SK-N-SH (cell line): ENCODE measurements around the gene SEZ6. TPM values are rescaled to one million over a fixed set of nuclear protein-coding genes. Genes with fewer than 3 reads are reported as not detected.

Source experiments
- CTCF ChIA-PET: fragments of 300-600, 350-600 bp; formaldehyde crosslinking; extraction: SDS; loops from one replicate; lab custom pipeline; 2021; lab: Yijun Ruan, JAX
- POLR2A ChIA-PET: fragments of 350-600 bp; sonication (Branson Sonifier 250); formaldehyde crosslinking; extraction: SDS; loops from one replicate; lab custom pipeline; 2020; ENCODE audit warnings: antibody characterized with exemption, inconsistent platforms; lab: Yijun Ruan, JAX
- DNase-seq: peaks from one replicate; pipeline ENCODE4 v3.0.0; 2012
- H2AFZ ChIP-seq: fragments of 200-600 bp; sonication (generic); 2 replicates; pipeline ENCODE4 v1.8.1; 2016; ENCODE audit warnings: antibody characterized with exemption, mild to moderate bottlenecking, low read depth
- H3F3A ChIP-seq: fragments of 200-600 bp; sonication (generic); replicated peaks from 2 replicates; pipeline ENCODE3; 2016; ENCODE audit warnings: antibody characterized with exemption, mild to moderate bottlenecking; ENCODE audit not compliant: insufficient read depth
- H3K27ac ChIP-seq, 2 experiments: fragments of 200-500 bp in 1 of 2; fragments of 200-600 bp in 1 of 2; sonication (Bioruptor generic) in 1 of 2; sonication (generic), shearing (Covaris generic) in 1 of 2; 2 replicates each; pipeline versions ENCODE4 v1.5.1 to v1.6.1; 2014 to 2016; ENCODE audit warnings: low read depth in 2 of 2, inconsistent platforms in 1 of 2, low read length in 1 of 2, mild to moderate bottlenecking in 1 of 2, mixed read lengths in 1 of 2
- H3K27me3 ChIP-seq: fragments of 200-600 bp; sonication (generic), shearing (Covaris generic); 2 replicates; pipeline ENCODE4 v1.6.1; 2016; ENCODE audit warnings: mixed run types; ENCODE audit not compliant: insufficient read depth
- H3K36me3 ChIP-seq, 2 experiments: fragments of 200-500 bp in 1 of 2; fragments of 200-600 bp in 1 of 2; sonication (Bioruptor generic) in 1 of 2; sonication (generic) in 1 of 2; replicated peaks in 1 of 2; 2 replicates each; pipeline versions ENCODE3 to v1.5.1; 2014 to 2016; ENCODE audit warnings: low read length in 1 of 2, mild to moderate bottlenecking in 1 of 2; ENCODE audit not compliant: insufficient read depth in 2 of 2, control insufficient read depth in 1 of 2
- H3K4me1 ChIP-seq, 2 experiments: fragments of 200-500 bp in 1 of 2; fragments of 200-600 bp in 1 of 2; sonication (Bioruptor generic) in 1 of 2; sonication (generic), shearing (Covaris generic) in 1 of 2; 2 replicates each; pipeline versions ENCODE4 v1.5.1 to v1.6.1; 2014 to 2016; ENCODE audit warnings: low read depth in 1 of 2, low read length in 1 of 2, mixed run types in 1 of 2; ENCODE audit not compliant: insufficient read depth in 2 of 2, control insufficient read depth in 1 of 2
- H3K4me2 ChIP-seq: fragments of 200-600 bp; sonication (generic), shearing (Covaris generic); 2 replicates; pipeline ENCODE4 v1.6.1; 2017; ENCODE audit warnings: mixed run types
- H3K4me3 ChIP-seq, 2 experiments: fragments of 200-500 bp in 1 of 2; fragments of 200-600 bp in 1 of 2; sonication (Bioruptor generic) in 1 of 2; sonication (generic), shearing (Covaris generic) in 1 of 2; 2 replicates each; pipeline versions ENCODE4 v1.5.1 to v1.8.1; 2014 to 2016; ENCODE audit warnings: low read depth in 2 of 2, inconsistent platforms in 1 of 2, low read length in 1 of 2, mild to moderate bottlenecking in 1 of 2, mixed read lengths in 1 of 2, moderate library complexity in 1 of 2
- H3K79me2 ChIP-seq: fragments of 200-600 bp; sonication (generic); 2 replicates; pipeline ENCODE4 v1.8.1; 2017; ENCODE audit warnings: mild to moderate bottlenecking; ENCODE audit not compliant: insufficient read depth
- H3K9ac ChIP-seq: fragments of 200-600 bp; sonication (generic); 2 replicates; pipeline ENCODE4 v1.6.1; 2017; ENCODE audit warnings: mixed run types
- H3K9me2 ChIP-seq: fragments of 200-600 bp; sonication (generic); 2 replicates; pipeline ENCODE4 v1.6.1; 2017; ENCODE audit warnings: mixed run types
- H3K9me3 ChIP-seq: fragments of 200-600 bp; sonication (generic); 2 replicates; pipeline ENCODE4 v1.6.1; 2017; ENCODE audit warnings: mixed run types, mild to moderate bottlenecking, moderate library complexity
- H4K20me1 ChIP-seq: fragments of 200-600 bp; sonication (generic); 2 replicates; pipeline ENCODE4 v1.6.1; 2017; ENCODE audit warnings: mild to moderate bottlenecking, mixed run types; ENCODE audit not compliant: insufficient read depth
- ELF1 ChIP-seq: IDR thresholded peaks from 2 replicates; pipeline ENCODE4 v1.4.0; 2012
- EP300 ChIP-seq, 2 experiments: IDR thresholded peaks; 2 replicates each; pipeline versions ENCODE4 v1.4.0 to v1.6.1; 2012; ENCODE audit warnings: borderline replicate concordance in 1 of 2, low read depth in 1 of 2, low read length in 1 of 2
- FOSL2 ChIP-seq: IDR thresholded peaks from 2 replicates; pipeline ENCODE4 v1.4.0; 2012; ENCODE audit warnings: low read depth, mild to moderate bottlenecking, moderate library complexity, borderline replicate concordance
- FOXJ3 ChIP-seq: sonication (generic); formaldehyde crosslinking; IDR thresholded peaks from 2 replicates; pipeline ENCODE4 v1.5.1; 2020; ENCODE audit warnings: mild to moderate bottlenecking, missing genetic modification reagents
- GATA2 ChIP-seq: sonication (generic); formaldehyde crosslinking; IDR thresholded peaks from 2 replicates; pipeline ENCODE4 v1.5.0; 2020; ENCODE audit warnings: mild to moderate bottlenecking, missing genetic modification reagents
- MEF2A ChIP-seq: IDR thresholded peaks from 2 replicates; pipeline ENCODE4 v1.4.0; 2012; ENCODE audit warnings: low read depth, borderline replicate concordance
- NFIC ChIP-seq: IDR thresholded peaks from 2 replicates; pipeline ENCODE4 v1.4.0; 2012; ENCODE audit warnings: borderline replicate concordance
- NRF1 ChIP-seq: IDR thresholded peaks from 2 replicates; pipeline ENCODE4 v1.6.1; 2012; ENCODE audit warnings: low read depth, mild to moderate bottlenecking, low read length
- RAD21 ChIP-seq: IDR thresholded peaks from 2 replicates; pipeline ENCODE4 v1.6.1; 2012; ENCODE audit warnings: mild to moderate bottlenecking, low read length
- RCOR1 ChIP-seq: fragments of 150-350 bp; IDR thresholded peaks from 2 replicates; pipeline ENCODE4 v1.6.1; 2017; ENCODE audit warnings: antibody characterized with exemption, low read length
- TAF1 ChIP-seq: IDR thresholded peaks from 2 replicates; pipeline ENCODE4 v1.6.1; 2012; ENCODE audit warnings: low read depth, mild to moderate bottlenecking, low read length, moderate library complexity, borderline replicate concordance
- TCF12 ChIP-seq: IDR thresholded peaks from 2 replicates; pipeline ENCODE4 v1.4.0; 2012
- TEAD4 ChIP-seq: IDR thresholded peaks from 2 replicates; pipeline ENCODE4 v1.4.0; 2012; ENCODE audit warnings: mild to moderate bottlenecking, borderline replicate concordance; ENCODE audit not compliant: insufficient read depth
- WGBS: methylation state at CpG from one replicate; pipeline ENCODE4 v1.1.6; 2017; ENCODE audit warnings: low lambda C conversion rate; 5-methylcytosine and 5-hydroxymethylcytosine counted together
- polyA plus RNA-seq, 3 experiments: library from polyadenylated mRNA; depleted of rRNA; stranded (reverse); fragments of >200 nt; gene quantifications; 2 replicates each; pipeline ENCODE4 v1.2.3, GENCODE V29; 2012
- TF ChIP-seq, protein P1 (sequence below): IDR thresholded peaks from 2 replicates; pipeline ENCODE4 v1.4.0; 2012; ENCODE audit warnings: low read depth, borderline replicate concordance
- TF ChIP-seq, protein P2 (sequence below): fragments of 150-350 bp; IDR thresholded peaks from 2 replicates; pipeline ENCODE4 v1.6.1; 2016; ENCODE audit warnings: mild to moderate bottlenecking, low read depth, low read length
- TF ChIP-seq, protein P3 (sequence below): IDR thresholded peaks from 2 replicates; pipeline ENCODE4 v1.4.0; 2012; ENCODE audit warnings: low read depth, borderline replicate concordance
- TF ChIP-seq, protein P4 (sequence below): IDR thresholded peaks from 2 replicates; pipeline ENCODE4 v1.6.1; 2012; ENCODE audit warnings: mild to moderate bottlenecking, low read depth, low read length, moderate library complexity
- TF ChIP-seq, protein P5 (sequence below): fragments of 150-350 bp; IDR thresholded peaks from 2 replicates; pipeline ENCODE4 v1.6.1; 2017; ENCODE audit warnings: antibody characterized with exemption, low read length, low read depth, borderline replicate concordance

The SEZ6 gene
- polyA plus RNA-seq, 1 of the 3 experiments (the other 2 are of a cell fraction): 0.12 TPM

DNA sequence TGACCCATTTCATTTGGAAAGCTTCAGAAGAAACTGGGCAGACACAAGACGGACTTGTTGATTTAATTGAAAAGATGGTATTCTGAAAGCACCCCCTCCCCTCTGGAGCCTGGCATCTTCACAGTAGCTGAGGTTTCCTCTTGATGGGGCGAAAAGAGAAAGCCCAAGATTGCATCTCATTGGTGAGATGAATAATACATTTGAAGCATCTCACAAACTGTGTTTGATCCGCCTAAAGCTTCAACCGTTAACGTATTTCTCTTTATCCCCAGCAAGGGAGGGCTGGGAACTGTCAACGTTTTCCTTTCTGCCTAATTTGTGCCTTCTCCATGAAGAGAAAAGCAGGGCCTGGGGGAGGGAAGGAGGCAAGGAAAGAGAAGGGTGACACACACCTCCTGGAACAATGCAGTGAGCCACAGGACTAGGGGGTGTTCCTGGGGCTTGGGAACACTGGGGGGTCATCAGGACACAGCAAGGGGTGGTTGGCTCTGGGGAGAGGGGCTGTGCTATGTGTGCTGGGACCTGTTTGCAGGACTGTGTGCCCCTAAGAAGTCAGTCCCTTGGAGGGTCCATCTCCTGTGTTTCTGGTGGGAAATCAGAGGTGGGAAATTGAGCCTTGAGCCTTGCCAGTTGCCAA is 18.6 kb upstream of the SEZ6 start:
- no peak for TF ChIP-seq ELF1
- no peak for TF ChIP-seq FOXJ3 (CRISPR knock-in tag)
- TF ChIP-seq GATA2 (CRISPR knock-in tag): no peak
- TF ChIP-seq, protein P1, sequence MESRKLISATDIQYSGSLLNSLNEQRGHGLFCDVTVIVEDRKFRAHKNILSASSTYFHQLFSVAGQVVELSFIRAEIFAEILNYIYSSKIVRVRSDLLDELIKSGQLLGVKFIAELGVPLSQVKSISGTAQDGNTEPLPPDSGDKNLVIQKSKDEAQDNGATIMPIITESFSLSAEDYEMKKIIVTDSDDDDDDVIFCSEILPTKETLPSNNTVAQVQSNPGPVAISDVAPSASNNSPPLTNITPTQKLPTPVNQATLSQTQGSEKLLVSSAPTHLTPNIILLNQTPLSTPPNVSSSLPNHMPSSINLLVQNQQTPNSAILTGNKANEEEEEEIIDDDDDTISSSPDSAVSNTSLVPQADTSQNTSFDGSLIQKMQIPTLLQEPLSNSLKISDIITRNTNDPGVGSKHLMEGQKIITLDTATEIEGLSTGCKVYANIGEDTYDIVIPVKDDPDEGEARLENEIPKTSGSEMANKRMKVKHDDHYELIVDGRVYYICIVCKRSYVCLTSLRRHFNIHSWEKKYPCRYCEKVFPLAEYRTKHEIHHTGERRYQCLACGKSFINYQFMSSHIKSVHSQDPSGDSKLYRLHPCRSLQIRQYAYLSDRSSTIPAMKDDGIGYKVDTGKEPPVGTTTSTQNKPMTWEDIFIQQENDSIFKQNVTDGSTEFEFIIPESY: no peak
- no peak for TF ChIP-seq TCF12
- no peak for TF ChIP-seq FOSL2
- no peak for TF ChIP-seq TEAD4
- no peak for TF ChIP-seq TAF1
- TF ChIP-seq, protein P2, sequence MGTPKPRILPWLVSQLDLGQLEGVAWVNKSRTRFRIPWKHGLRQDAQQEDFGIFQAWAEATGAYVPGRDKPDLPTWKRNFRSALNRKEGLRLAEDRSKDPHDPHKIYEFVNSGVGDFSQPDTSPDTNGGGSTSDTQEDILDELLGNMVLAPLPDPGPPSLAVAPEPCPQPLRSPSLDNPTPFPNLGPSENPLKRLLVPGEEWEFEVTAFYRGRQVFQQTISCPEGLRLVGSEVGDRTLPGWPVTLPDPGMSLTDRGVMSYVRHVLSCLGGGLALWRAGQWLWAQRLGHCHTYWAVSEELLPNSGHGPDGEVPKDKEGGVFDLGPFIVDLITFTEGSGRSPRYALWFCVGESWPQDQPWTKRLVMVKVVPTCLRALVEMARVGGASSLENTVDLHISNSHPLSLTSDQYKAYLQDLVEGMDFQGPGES: no peak
- no peak overlapping the region for H3K9ac ChIP-seq
- no peaks in the 10 kb centered on the region for H3F3A ChIP-seq
- no peaks in the 10 kb centered on the region for H3K9me2 ChIP-seq
- no peak overlapping the region for H2AFZ ChIP-seq
- no peak overlapping the region for H3K27ac ChIP-seq
- H3K27me3 ChIP-seq: peaks cover 35% of the 10 kb centered on the region; the same call in 1 of the 2 replicates
- 53% methylated on average over 6 of the region's 6 CpGs for WGBS
- no peaks in the 10 kb centered on the region; a peak in 1 of 4 replicates for H3K4me1 ChIP-seq
- H4K20me1 ChIP-seq: no peaks in the 10 kb centered on the region
- POLR2A ChIA-PET: no interaction called here
- CTCF ChIA-PET: interaction anchor here (1.3 kb wide), 1 partner anchor 10 kb away, joined by 3 read pairs; no protein-coding TSS in a partner anchor
- H3K79me2 ChIP-seq: no peaks in the 10 kb centered on the region
- no peak for DNase-seq
- H3K4me3 ChIP-seq: no peak overlapping the region
- no peaks in the 10 kb centered on the region for H3K36me3 ChIP-seq
- H3K9me3 ChIP-seq: no peaks in the 10 kb centered on the region
- H3K4me2 ChIP-seq: no peak overlapping the region

DNA sequence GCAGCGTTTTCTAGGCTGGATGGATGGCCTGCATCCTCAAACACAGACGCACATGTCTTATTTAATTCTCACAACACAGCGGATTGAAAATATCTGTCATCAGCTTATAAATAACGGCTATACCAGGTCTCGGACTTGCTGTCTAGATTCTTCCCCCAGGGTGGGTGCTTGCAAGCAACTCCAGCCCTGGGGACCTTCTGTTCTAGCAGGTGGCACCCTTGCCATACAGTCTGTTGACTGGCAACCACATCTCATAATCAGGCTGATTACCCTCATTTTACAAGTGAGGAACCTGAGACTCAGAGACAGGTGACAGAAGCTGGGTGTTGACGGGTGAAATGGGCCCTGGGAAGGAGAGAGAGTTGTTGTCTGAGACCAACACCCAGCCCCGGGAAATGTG is 16.2 kb upstream of the SEZ6 start:
- 48% methylated on average over 7 of the region's 7 CpGs for WGBS
- Histone ChIP-seq H3K27me3 (peaks cover 26% of the 10 kb centered on the region; the same call in 1 of the 2 replicates), H3K9me2 (no peaks in the 10 kb centered on the region), H3K27ac (no peak overlapping the region), H3K4me1 (no peaks in the 10 kb centered on the region; a peak in 1 of 4 replicates), H2AFZ (no peak overlapping the region), H3K4me2 (no peak overlapping the region), H3K4me3 (no peak overlapping the region), H3K79me2 (no peaks in the 10 kb centered on the region), H3K9ac (no peak overlapping the region), H3K9me3 (no peaks in the 10 kb centered on the region), H3K36me3 (no peaks in the 10 kb centered on the region), H4K20me1 (no peaks in the 10 kb centered on the region), H3F3A (no peaks in the 10 kb centered on the region)
- TF ChIP-seq RCOR1 (no peak), EP300 (IDR thresholded peaks at IDR 0.05; ENCODE audit: borderline replicate concordance in 1 of 2, low read depth in 1 of 2, low read length in 1 of 2) (no peak), NRF1 (no peak), NFIC (no peak), GATA2 (CRISPR knock-in tag) (no peak), RAD21 (no peak), MEF2A (no peak), TAF1 (no peak)
- TF ChIP-seq, protein P3, sequence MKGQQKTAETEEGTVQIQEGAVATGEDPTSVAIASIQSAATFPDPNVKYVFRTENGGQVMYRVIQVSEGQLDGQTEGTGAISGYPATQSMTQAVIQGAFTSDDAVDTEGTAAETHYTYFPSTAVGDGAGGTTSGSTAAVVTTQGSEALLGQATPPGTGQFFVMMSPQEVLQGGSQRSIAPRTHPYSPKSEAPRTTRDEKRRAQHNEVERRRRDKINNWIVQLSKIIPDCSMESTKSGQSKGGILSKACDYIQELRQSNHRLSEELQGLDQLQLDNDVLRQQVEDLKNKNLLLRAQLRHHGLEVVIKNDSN: no peak
- TF ChIP-seq, protein P4, sequence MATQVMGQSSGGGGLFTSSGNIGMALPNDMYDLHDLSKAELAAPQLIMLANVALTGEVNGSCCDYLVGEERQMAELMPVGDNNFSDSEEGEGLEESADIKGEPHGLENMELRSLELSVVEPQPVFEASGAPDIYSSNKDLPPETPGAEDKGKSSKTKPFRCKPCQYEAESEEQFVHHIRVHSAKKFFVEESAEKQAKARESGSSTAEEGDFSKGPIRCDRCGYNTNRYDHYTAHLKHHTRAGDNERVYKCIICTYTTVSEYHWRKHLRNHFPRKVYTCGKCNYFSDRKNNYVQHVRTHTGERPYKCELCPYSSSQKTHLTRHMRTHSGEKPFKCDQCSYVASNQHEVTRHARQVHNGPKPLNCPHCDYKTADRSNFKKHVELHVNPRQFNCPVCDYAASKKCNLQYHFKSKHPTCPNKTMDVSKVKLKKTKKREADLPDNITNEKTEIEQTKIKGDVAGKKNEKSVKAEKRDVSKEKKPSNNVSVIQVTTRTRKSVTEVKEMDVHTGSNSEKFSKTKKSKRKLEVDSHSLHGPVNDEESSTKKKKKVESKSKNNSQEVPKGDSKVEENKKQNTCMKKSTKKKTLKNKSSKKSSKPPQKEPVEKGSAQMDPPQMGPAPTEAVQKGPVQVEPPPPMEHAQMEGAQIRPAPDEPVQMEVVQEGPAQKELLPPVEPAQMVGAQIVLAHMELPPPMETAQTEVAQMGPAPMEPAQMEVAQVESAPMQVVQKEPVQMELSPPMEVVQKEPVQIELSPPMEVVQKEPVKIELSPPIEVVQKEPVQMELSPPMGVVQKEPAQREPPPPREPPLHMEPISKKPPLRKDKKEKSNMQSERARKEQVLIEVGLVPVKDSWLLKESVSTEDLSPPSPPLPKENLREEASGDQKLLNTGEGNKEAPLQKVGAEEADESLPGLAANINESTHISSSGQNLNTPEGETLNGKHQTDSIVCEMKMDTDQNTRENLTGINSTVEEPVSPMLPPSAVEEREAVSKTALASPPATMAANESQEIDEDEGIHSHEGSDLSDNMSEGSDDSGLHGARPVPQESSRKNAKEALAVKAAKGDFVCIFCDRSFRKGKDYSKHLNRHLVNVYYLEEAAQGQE: no peak
- TF ChIP-seq, protein P5, sequence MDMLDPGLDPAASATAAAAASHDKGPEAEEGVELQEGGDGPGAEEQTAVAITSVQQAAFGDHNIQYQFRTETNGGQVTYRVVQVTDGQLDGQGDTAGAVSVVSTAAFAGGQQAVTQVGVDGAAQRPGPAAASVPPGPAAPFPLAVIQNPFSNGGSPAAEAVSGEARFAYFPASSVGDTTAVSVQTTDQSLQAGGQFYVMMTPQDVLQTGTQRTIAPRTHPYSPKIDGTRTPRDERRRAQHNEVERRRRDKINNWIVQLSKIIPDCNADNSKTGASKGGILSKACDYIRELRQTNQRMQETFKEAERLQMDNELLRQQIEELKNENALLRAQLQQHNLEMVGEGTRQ: no peak
- DNase-seq: no peak
- POLR2A ChIA-PET: no interaction called here
- CTCF ChIA-PET: no interaction called here
